ENCODE data around the gene FADS1. TPM values are rescaled to one million over a fixed set of nuclear protein-coding genes. Genes with fewer than 3 reads are reported as not detected.
A peak's percentile ranks its signal among the peaks of the same experiment; 100 is the strongest.

Gene FADS1
- total RNA-seq, 4 donors from 2014 or later: 2.2 to 13.8 (median 3.7) TPM

- H3K27me3 ChIP-seq: peaks cover 28% of the 10 kb centered on the region
- no peak for DNase-seq
- TF ChIP-seq POLR2AphosphoS5 (IDR thresholded peaks at IDR 0.05) (no peak), POLR2A (IDR thresholded peaks at IDR 0.05) (no peak), EP300 (IDR thresholded peaks at IDR 0.05; ENCODE audit: low read depth) (no peak)
- TF ChIP-seq, protein P1, sequence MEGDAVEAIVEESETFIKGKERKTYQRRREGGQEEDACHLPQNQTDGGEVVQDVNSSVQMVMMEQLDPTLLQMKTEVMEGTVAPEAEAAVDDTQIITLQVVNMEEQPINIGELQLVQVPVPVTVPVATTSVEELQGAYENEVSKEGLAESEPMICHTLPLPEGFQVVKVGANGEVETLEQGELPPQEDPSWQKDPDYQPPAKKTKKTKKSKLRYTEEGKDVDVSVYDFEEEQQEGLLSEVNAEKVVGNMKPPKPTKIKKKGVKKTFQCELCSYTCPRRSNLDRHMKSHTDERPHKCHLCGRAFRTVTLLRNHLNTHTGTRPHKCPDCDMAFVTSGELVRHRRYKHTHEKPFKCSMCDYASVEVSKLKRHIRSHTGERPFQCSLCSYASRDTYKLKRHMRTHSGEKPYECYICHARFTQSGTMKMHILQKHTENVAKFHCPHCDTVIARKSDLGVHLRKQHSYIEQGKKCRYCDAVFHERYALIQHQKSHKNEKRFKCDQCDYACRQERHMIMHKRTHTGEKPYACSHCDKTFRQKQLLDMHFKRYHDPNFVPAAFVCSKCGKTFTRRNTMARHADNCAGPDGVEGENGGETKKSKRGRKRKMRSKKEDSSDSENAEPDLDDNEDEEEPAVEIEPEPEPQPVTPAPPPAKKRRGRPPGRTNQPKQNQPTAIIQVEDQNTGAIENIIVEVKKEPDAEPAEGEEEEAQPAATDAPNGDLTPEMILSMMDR (IDR thresholded peaks at IDR 0.05): no peak
- peaks cover 0 to 34% (median 22%) of the 10 kb centered on the region in 4 donors for H3K4me1 ChIP-seq
- 59 to 66% methylated on average over 5 to 6 of the region's 6 CpGs for WGBS, 2 donors (ENCODE audit: low coverage in 1 of 2)
- peak overlapping the region in 1 of 4 donors; percentile 58 for H3K4me3 ChIP-seq
- in situ Hi-C loops (cut with MboI; ENCODE audit: low pct_ligation_motif_present in 1 of 4, low pct_unique_long_range_greater_than_20kb in 1 of 4, low sequenced_read_pairs in 3 of 4): no loop called here
- no peaks in the 10 kb centered on the region for H3K9me3 ChIP-seq
- H3K27ac ChIP-seq: peak overlapping the region; percentile 86 to 96 (median 89)
- no peaks in the 10 kb centered on the region for H3K36me3 ChIP-seq
- intact Hi-C loops (cut with DNase I; ENCODE audit: low total_unique reads): no loop called here
These were observed 834 bp upstream of the FADS1 start for GRCh38 chr11:61817471-61818202.

DNA sequence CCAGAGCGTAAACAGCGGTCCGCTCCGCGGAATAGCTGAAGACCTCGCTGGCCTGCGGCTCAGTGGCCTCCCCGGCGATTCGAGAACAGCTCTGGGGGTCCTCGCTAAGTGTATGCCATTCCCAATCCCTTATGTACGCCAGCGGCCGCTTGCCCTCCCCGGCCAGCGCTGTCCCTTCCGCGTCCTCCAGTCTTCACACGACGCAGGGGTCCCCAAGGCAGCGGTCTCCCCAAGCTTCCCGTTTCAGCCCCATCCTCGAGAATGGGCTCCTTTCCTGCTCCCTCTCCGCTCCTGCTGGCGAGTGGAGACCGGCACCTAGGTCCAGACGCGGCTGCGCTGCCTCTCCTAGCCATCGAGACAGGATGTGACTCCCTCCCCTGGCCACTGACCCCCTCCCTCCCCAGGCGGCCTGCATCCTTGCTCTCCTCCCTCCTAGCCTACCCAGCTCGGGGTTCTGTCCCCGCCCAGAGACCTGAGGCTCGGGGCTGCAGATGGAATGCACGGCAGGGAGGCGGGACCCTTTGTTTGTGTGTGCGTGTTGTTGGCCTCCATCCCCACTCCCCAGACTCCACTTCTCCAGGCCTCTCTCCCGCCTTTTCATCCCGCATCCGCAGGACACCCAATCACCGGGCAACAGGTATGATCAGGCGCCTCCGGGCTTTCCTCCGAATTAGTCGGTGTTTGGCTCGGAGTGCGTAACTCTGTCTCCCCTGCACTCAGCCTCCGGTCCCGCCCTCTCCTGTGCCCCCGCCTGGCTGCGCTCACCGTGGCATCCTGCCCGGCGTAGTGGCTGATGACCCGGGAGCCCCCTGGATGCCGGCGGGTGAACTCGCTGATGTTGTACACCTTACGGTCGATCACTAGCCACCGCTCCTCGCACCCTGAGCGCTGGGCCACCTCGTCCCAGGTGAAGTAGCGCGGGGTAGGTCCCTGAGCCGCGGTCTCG lies 740 bp downstream of the FADS1 start:
- TF ChIP-seq, protein P1 (IDR thresholded peaks at IDR 0.05): peak in 1 of 5 experiments; percentile 8
- TF ChIP-seq POLR2A (IDR thresholded peaks at IDR 0.05) (no peak), EP300 (IDR thresholded peaks at IDR 0.05; ENCODE audit: low read depth) (no peak), POLR2AphosphoS5 (IDR thresholded peaks at IDR 0.05) (peak in 1 of 3 donors; percentile 24)
- Histone ChIP-seq H3K27ac (peak overlapping the region; percentile 86 to 96 (median 89)), H3K4me1 (peaks cover 0 to 34% (median 22%) of the 10 kb centered on the region in 4 donors), H3K36me3 (peaks cover 0 to 6% (median 0%) of the 10 kb centered on the region in 4 donors), H3K4me3 (peak overlapping the region; percentile 39 to 58 (median 50)), H3K27me3 (peaks cover 28% of the 10 kb centered on the region), H3K9me3 (no peaks in the 10 kb centered on the region)
- WGBS, 2 donors (ENCODE audit: low coverage in 1 of 2): 1% methylated on average over 60 of the region's 69 CpGs; no CpG with 5 or more reads in 1 of the 2 donors
- in situ Hi-C loops (cut with MboI; ENCODE audit: low pct_ligation_motif_present in 1 of 4, low pct_unique_long_range_greater_than_20kb in 1 of 4, low sequenced_read_pairs in 3 of 4): no loop called here
- intact Hi-C loops (cut with DNase I; ENCODE audit: low total_unique reads): no loop called here
- DNase-seq: peak; percentile 52

- Histone ChIP-seq H3K27me3 (peaks cover 28% of the 10 kb centered on the region), H3K9me3 (no peaks in the 10 kb centered on the region), H3K4me3 (peak overlapping the region; percentile 39 to 58 (median 50)), H3K36me3 (peaks cover 0 to 6% (median 0%) of the 10 kb centered on the region in 4 donors), H3K27ac (peak overlapping the region; percentile 86 to 96 (median 89)), H3K4me1 (peaks cover 0 to 34% (median 22%) of the 10 kb centered on the region in 4 donors)
- DNase-seq: peak; percentile 89
- 1 to 17% methylated on average over 4 to 45 of the region's 66 CpGs for WGBS, 2 donors (ENCODE audit: low coverage in 1 of 2)
- in situ Hi-C loops (cut with MboI; ENCODE audit: low pct_ligation_motif_present in 1 of 4, low pct_unique_long_range_greater_than_20kb in 1 of 4, low sequenced_read_pairs in 3 of 4): no loop called here
- intact Hi-C loops (cut with DNase I; ENCODE audit: low total_unique reads): no loop called here
- peak; percentile 95 to 97 (median 96) for TF ChIP-seq POLR2AphosphoS5 (IDR thresholded peaks at IDR 0.05)
- TF ChIP-seq, protein P1 (IDR thresholded peaks at IDR 0.05): no peak
- TF ChIP-seq POLR2A (IDR thresholded peaks at IDR 0.05): peak; percentile 84
These were observed 1.6 kb downstream of the FADS1 start for GRCh38 chr11:61814958-61815789.
